HG03439 (cell line): ENCODE measurements around the gene ATG4D.
A peak's percentile ranks its signal among the peaks of the same experiment; 100 is the strongest.

ENCODE experiments used
- ATAC-seq: cut with Tn5 transposase; IDR thresholded peaks from one replicate; pipeline ENCODE4 v1.9.1; 2021; ENCODE audit warnings: mild to moderate bottlenecking, moderate library complexity; ENCODE audit not compliant: unreplicated experiment

ATG4D gene

DNA sequence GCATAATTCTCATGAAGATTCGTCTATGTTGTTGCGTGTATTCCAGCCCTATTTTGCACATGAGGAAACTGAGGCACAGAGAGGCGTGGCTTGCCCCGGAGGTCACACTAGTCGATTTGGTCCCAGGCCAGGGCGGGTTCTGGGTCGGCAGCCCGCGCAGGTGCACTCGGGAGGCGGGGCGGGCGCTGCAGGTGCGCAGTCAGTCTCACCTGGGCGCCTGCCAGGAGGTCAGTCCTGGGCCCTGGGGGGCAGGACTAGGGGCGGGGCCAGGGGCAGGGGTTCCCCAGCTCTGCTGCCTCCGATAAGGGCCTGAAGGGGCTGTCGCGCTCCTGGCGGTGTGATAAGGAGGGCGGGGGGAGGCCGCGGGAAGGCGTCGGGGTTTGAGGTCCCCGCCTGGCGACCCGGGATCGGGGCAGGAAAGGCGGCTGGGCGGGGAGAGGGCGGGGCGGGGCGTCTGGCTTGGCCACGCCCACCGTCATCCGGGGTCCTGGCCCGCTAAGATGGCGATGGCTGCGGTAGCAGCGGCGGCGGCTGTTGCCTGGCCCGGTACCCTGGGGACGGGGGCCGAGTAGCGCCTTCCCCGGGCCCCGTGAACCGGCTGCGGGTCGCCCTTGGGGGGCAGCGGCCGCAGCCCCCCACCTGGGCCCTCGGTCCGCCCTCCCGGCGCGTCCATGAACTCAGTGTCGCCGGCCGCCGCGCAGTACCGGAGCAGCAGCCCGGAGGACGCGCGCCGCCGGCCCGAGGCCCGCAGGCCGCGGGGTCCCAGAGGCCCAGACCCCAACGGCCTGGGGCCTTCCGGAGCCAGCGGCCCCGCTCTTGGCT is at the start of gene ATG4D:
Gene ATG4D, plus strand, starts transcription at position 485 of the 822 bp plus-strand sequence. Its CDS starts 187 bp downstream, at position 672.
- ATAC-seq: peak; percentile 64

DNA sequence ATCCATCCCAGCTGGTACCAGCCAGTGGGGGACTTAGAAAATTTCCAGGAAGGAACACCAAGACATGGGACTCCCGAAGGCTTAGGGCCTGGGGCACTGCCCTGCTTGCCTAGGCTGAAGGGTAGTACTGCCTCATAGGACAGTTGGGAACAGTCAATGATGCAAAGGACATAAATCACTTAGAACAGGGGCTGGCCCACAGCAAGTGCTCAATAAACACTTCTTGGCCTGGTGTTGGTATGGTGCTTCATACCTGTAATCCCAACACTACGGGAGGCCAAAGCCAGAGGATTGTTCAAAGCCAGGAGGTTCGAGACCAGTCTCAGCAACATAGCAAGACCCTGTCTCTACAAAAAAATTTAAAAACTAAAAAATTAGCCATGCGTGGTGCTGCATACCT is 46.3 kb upstream of the ATG4D start:
- no peak for ATAC-seq

DNA sequence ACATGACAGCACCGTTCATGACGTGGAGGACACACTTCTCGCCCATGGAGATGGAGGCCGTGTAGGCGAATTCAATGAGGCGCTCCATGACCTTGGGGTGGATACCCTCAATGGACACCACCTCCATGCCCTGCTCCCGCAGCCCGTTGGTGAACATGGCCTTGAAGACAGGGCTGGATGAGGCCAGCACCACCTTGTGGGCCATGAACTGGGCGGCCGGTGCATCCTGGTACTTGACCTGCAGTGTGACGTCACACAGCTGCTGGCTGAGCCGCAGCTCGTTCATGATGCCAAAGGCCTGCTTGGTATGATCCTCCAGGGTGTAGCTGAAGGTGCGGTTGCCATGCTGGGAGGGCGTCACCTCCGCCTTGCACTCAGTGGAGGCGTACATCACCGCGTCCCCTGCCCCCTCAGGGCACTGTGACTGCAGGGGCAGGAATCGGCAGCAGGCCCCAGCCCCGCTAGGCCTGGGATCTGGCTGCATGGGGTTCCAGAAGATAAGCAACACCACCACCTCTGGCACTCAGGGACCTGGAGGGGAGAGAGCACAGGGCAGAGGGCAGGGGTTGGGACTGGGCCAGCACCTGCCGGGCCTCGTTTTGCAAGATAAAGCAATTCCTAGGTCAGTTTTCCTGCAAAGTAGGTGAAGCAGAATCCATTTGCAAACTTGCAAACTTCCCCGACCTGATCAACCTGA is 44.0 kb upstream of the ATG4D start:
- ATAC-seq: no peak

DNA sequence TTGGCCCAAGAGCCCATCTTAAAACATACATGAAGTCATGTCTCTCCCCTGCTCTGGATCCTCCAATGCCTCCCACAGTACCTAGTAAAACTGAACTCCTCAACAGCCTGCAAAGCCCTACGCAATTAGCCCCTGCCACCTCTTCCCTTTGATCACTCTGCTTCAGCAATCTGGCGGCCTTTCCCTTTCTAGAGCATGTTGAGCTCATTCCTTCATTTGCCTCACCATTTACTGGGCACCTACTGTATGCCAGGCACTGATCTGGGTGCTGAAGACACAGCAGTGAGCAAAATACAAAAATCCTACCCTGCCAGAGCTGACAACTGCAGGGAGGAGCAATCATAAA is 43.5 kb upstream of the ATG4D start:
- ATAC-seq: no peak

- peak; percentile 38 for ATAC-seq
Measured at GRCh38 chr19:10501971-10502523, 41.7 kb upstream of the ATG4D start.

DNA sequence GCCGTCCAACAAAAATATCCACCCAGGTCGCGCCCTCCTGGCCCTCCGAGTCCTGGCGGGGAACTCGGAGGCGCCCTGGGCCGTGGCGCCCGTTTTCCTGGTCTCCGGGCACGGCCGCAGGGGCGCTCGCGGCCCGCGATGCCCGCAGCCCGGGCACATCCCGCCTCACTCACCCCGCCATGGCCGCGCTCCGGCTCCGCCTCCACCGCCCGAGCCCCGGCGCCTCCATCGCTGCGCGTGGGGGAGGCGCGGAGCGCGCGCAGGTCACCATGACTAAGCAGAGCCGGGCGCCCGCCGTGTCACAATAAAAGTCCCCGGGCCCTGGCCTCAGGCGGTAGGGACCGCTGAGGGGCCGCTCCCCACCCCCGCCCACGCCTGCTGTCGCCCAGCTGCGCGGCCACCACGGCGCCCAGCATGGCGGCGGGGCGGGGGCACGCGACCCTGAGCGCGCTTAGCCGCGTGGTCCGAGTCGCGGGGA is 41.1 kb upstream of the ATG4D start:
- ATAC-seq: peak; percentile 93

- ATAC-seq: peak; percentile 21
Measured at GRCh38 chr19:10503002-10503789, 40.5 kb upstream of the ATG4D start, which contains the start of gene KEAP1. TSS of gene KEAP1 (minus strand) at chr19:10503356. CDS start at chr19:10500033, 3,323 bp downstream.

GRCh38 chr19:10505583-10506229 is 38.0 kb upstream of the ATG4D start:
- no peak for ATAC-seq

GRCh38 chr19:10508036-10508435 is 35.7 kb upstream of the ATG4D start:
- ATAC-seq: no peak

DNA sequence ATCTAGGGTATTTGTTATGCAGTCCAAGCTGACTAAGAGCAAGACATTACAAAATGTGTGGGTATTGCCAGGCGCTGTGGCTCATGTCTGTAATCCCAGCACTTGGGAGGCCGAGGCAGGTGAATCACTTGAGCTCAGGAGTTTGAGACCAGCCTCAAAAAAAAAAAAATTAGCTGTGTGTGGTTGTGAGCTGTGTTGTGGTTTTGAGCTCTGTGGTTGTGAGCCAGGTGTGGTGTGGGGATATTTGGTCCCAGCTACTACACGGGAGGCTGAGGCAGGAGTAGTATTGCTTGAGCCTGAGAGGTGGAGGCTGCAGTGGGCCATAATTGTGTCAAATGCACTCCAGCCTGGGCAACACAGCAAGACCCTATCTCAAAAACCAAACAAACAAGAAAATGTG is 35.0 kb upstream of the ATG4D start:
- ATAC-seq: no peak

DNA sequence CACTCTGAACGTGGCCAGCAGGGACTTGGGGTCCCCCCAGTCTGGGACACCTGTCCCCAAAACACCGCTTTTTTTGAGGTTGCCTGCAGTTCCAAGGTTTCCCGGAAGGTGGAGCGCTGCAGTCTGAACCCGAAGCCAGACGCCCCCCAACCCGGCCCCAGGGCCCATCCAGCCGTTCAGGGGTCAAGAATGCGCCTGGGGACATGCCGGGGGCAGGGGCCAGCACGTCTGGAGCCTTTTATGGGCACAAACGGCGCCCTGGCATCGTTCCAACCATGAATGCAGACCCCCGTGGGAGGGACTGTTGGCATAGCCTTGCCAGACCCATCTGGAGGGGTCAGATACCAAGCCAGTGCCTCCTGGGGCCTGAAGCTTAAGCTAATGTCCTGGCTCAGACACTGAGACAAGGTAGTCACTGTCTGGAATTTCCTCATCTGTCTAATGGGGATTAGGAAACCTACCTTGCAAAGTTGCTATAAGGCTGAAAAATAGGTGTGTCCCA is 33.4 kb upstream of the ATG4D start:
- no peak for ATAC-seq

GRCh38 chr19:10513223-10513622 is 30.5 kb upstream of the ATG4D start:
- ATAC-seq: no peak

DNA sequence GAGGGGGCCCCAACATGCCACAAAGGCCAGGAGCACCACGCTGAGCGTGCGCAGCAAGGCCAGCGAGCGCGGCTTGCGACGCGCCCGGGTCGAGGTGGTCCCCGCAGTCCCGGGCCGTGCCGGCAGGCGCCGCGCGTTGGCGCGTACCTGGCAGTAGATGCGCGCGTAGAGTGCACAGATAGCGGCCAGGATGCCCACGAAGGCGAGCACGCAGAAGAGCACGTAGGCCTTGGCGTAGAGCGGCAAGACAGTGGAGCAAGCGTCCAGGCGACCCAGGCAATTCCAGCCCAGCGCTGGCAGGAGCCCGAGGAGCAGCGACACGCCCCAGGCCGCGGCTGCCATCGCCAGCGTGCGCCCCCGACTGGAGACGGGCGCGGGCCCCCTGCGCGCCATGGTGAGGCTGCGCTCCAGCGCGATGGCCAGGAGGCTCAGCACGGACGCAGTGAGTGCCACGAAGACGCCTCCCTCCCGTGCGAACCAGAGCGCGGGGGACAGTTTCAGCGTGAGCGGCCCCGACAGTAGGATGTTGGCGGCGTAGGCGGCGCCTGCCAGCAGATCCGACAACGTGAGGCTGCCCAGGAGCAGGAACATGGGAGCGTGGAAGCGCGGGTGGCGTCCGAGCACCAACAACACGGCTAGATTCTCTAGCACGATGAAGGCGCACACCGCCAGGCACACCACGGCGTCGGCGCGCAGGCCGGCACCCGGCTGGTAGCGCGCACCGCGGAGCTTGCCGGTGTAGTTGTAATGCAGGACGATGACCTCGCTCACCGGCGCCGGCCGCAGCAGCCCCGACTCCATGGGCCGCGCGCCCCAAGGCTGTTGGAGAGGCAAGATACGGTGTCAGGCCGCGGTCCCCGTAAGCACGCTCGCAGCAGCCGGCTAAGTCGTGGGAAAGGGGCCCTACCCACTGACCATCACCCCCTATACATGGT is 29.2 kb upstream of the ATG4D start:
- ATAC-seq: no peak

- ATAC-seq: no peak
Measured at GRCh38 chr19:10516064-10516385, 27.7 kb upstream of the ATG4D start.

DNA sequence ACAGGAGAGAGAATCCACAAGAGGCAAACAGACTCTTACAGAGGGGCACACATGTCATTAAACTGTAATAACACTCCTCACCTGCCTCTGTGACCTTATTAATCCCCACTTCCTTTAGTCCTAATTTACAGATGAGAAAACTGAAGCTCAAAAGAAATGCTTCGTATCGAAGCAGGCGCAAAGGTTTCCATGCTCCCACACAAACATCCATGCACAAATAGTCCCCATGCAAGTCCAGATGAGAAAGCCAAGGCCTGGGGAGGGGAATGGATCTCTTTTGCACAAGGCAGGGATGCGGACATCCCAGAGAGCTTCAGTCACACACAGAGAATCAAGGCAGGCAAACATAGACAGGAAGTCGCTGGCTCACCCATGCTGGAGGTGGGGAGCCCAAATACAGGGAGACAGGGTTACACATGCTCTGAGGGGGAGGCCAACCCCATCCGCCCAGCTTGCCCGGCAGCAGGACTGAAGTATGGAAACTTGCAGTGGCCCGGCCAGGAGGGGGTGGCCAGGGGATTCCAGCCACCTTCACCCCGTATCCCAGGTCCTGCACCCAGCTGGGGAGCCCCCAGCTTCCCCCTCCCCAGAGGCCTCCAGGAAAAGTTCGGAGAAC is 26.9 kb upstream of the ATG4D start:
- no peak for ATAC-seq

DNA sequence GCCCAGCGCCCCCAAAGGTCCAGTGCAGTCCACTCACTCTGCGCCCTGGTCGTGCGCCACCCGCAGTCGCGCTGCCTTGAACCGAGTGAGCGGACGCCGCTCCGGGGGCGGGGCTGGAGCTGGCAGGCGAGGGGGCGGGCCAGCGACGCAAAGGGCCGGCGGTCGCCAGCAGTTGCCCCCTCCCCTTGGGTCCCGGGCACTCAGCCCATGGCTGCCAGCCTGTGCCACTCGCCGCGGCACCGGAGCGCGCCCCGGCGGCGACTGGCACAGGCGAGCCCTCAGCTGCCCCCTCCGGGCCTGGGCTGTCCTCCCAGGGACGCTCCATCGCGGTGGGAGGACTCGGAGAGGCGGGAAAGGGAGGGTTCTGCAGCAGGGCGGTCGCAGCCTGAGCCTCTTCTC is 26.3 kb upstream of the ATG4D start, which contains the start of gene S1PR5:
Gene S1PR5, minus strand, starts transcription at position 87 of the 399 bp plus-strand sequence. CDS start 2,436 bp downstream, outside the sequence.
- no peak for ATAC-seq

- ATAC-seq: no peak
Measured at GRCh38 chr19:10517760-10518443, 25.8 kb upstream of the ATG4D start.
